Activated T-helper 9 cell treated with anti-CD3 and anti-CD28 coated beads, Interleukin-2, amount 50 U/mL, for 16 hours (primary cell): Measurements from ENCODE around the gene MRE11.

Experiments
- DNase-seq: peaks from one replicate; pipeline ENCODE4 v3.0.0-alpha.2; 2020; ENCODE audit warnings: low read depth

MRE11 gene

GRCh38 chr11:94493281-94494125 lies at the start of gene MRE11, which contains the start of gene ANKRD49:
Gene MRE11, minus strand, starts transcription at chr11:94493844. Its CDS starts 1,043 bp downstream, at chr11:94492801.
Gene ANKRD49, plus strand, starts transcription at chr11:94493984. Its CDS starts 2,710 bp downstream, at chr11:94496694.
- peak; percentile 94 for DNase-seq

- no peak for DNase-seq
Observed at GRCh38 chr11:94539420-94539819, 45.8 kb upstream of the MRE11 start.

GRCh38 chr11:94537031-94537600 lies 43.5 kb upstream of the MRE11 start:
- DNase-seq = no peak

GRCh38 chr11:94536386-94536785 lies 42.7 kb upstream of the MRE11 start:
- DNase-seq = no peak

GRCh38 chr11:94533696-94534630 lies 40.3 kb upstream of the MRE11 start:
- no peak for DNase-seq

- DNase-seq = no peak
Observed at GRCh38 chr11:94533206-94533605, 39.6 kb upstream of the MRE11 start.

- no peak for DNase-seq
Observed at GRCh38 chr11:94532211-94532610, 38.6 kb upstream of the MRE11 start.

GRCh38 chr11:94528551-94528950 lies 34.9 kb upstream of the MRE11 start:
- no peak for DNase-seq

GRCh38 chr11:94526645-94527438 lies 33.2 kb upstream of the MRE11 start:
- DNase-seq = no peak

- no peak for DNase-seq
Observed at GRCh38 chr11:94525546-94526324, 32.1 kb upstream of the MRE11 start.

GRCh38 chr11:94524341-94524740 lies 30.7 kb upstream of the MRE11 start:
- no peak for DNase-seq

GRCh38 chr11:94521684-94522083 lies 28.0 kb upstream of the MRE11 start:
- DNase-seq = no peak

- DNase-seq = no peak
Observed at GRCh38 chr11:94519478-94520084, 25.9 kb upstream of the MRE11 start.

GRCh38 chr11:94518300-94518699 lies 24.7 kb upstream of the MRE11 start:
- DNase-seq = no peak

GRCh38 chr11:94516725-94517124 lies 23.1 kb upstream of the MRE11 start:
- no peak for DNase-seq

- no peak for DNase-seq
Observed at GRCh38 chr11:94515398-94515797, 21.8 kb upstream of the MRE11 start.

GRCh38 chr11:94513091-94513490 lies 19.4 kb upstream of the MRE11 start:
- no peak for DNase-seq

- DNase-seq = peak; percentile 34
Observed at GRCh38 chr11:94511932-94512781, 18.5 kb upstream of the MRE11 start, which contains the start of gene C11orf97. Gene C11orf97, plus strand, starts transcription at chr11:94512461. Its CDS starts 68 bp downstream, at chr11:94512529.

- DNase-seq = no peak
Observed at GRCh38 chr11:94507485-94507884, 13.8 kb upstream of the MRE11 start.
